Mesenchymal stem cell (in vitro differentiated cells and primary cell): ENCODE results near the gene ZFP2.

Experiments used
- DNase-seq: peaks from one replicate; pipeline ENCODE4 v3.0.0-alpha.2; 2013
- H2AFZ ChIP-seq: one replicate; pipeline ENCODE4 v1.6.1; 2013; ENCODE audit warnings: low read depth, mild to moderate bottlenecking, control low read depth, inconsistent platforms, low read length, moderate library complexity
- H2AK5ac ChIP-seq: 2 replicates; pipeline ENCODE4 v1.6.1; 2013; ENCODE audit warnings: low read length, moderate library complexity, mild to moderate bottlenecking, inconsistent platforms; ENCODE audit not compliant: severe bottlenecking
- H2BK120ac ChIP-seq: one replicate; pipeline ENCODE4 v1.6.1; 2013; ENCODE audit warnings: low read depth, mild to moderate bottlenecking, inconsistent platforms, low read length, moderate library complexity
- H2BK12ac ChIP-seq, 2 experiments: one replicate each; pipeline ENCODE4 v1.6.1; 2013; ENCODE audit warnings: inconsistent platforms in 2 of 2, low read length in 2 of 2, mild to moderate bottlenecking in 2 of 2, moderate library complexity in 2 of 2, control low read depth in 1 of 2
- H2BK15ac ChIP-seq: one replicate; pipeline ENCODE4 v1.6.1; 2013; ENCODE audit warnings: mild to moderate bottlenecking, low read depth, inconsistent platforms; ENCODE audit not compliant: poor library complexity, severe bottlenecking
- H2BK5ac ChIP-seq: 2 replicates; pipeline ENCODE4 v1.6.1; 2013; ENCODE audit warnings: low read depth, mild to moderate bottlenecking, low read length, control low read depth, inconsistent platforms; ENCODE audit not compliant: poor library complexity, severe bottlenecking
- H3K14ac ChIP-seq, 2 experiments: one replicate each; pipeline ENCODE4 v1.6.1; 2013; ENCODE audit warnings: inconsistent platforms in 2 of 2, low read length in 2 of 2, control low read depth in 1 of 2, mild to moderate bottlenecking in 1 of 2, moderate library complexity in 1 of 2
- H3K18ac ChIP-seq, 2 experiments: one replicate each; pipeline ENCODE4 v1.6.1; 2013; ENCODE audit warnings: inconsistent platforms in 2 of 2, low read length in 2 of 2, control low read depth in 1 of 2, low read depth in 1 of 2, mild to moderate bottlenecking in 1 of 2
- H3K23ac ChIP-seq, 2 experiments: one replicate each; pipeline ENCODE4 v1.6.1; 2013; ENCODE audit warnings: inconsistent platforms in 2 of 2, low read length in 2 of 2, mild to moderate bottlenecking in 2 of 2, moderate library complexity in 2 of 2, control low read depth in 1 of 2
- H3K27ac ChIP-seq: 2 replicates; pipeline ENCODE4 v1.5.1; 2013; ENCODE audit warnings: mild to moderate bottlenecking, moderate library complexity, low read length, control low read depth, inconsistent platforms; ENCODE audit not compliant: poor library complexity, severe bottlenecking
- H3K27me3 ChIP-seq, 2 experiments: 2 replicates each; pipeline versions ENCODE4 v1.6.1 to v1.7.0; 2013; ENCODE audit warnings: low read length in 2 of 2, mild to moderate bottlenecking in 2 of 2, moderate library complexity in 2 of 2, control low read depth in 1 of 2, inconsistent platforms in 1 of 2; ENCODE audit not compliant: control insufficient read depth in 1 of 2, insufficient read depth in 1 of 2
- H3K36me3 ChIP-seq, 2 experiments: 2 replicates each; pipeline versions ENCODE4 v1.6.1 to v1.7.0; 2013; ENCODE audit warnings: low read length in 2 of 2, control low read depth in 1 of 2, inconsistent platforms in 1 of 2, low read depth in 1 of 2, mild to moderate bottlenecking in 1 of 2; ENCODE audit not compliant: insufficient read depth in 2 of 2, control insufficient read depth in 1 of 2
- H3K4ac ChIP-seq, 2 experiments: one replicate each; pipeline ENCODE4 v1.6.1; 2013; ENCODE audit warnings: inconsistent platforms in 2 of 2, low read length in 2 of 2, mild to moderate bottlenecking in 2 of 2, moderate library complexity in 2 of 2, control low read depth in 1 of 2, low read depth in 1 of 2
- H3K4me1 ChIP-seq: 2 replicates; pipeline ENCODE4 v1.6.1; 2013; ENCODE audit warnings: low read depth, low read length, control low read depth; ENCODE audit not compliant: control insufficient read depth, insufficient read depth
- H3K4me2 ChIP-seq: 2 replicates; pipeline ENCODE4 v1.6.1; 2013; ENCODE audit warnings: low read length, mild to moderate bottlenecking, inconsistent platforms; ENCODE audit not compliant: poor library complexity, severe bottlenecking
- H3K4me3 ChIP-seq, 2 experiments: 2 replicates each; pipeline versions ENCODE4 v1.5.1 to v1.7.0; 2013; ENCODE audit warnings: low read length in 2 of 2, mild to moderate bottlenecking in 2 of 2, control low read depth in 1 of 2, low read depth in 1 of 2; ENCODE audit not compliant: insufficient read depth in 1 of 2
- H3K79me1 ChIP-seq: replicated peaks from 2 replicates; pipeline ENCODE4 v1.6.1; 2013; ENCODE audit warnings: mild to moderate bottlenecking, control low read depth, low read length, inconsistent platforms; ENCODE audit not compliant: poor library complexity, severe bottlenecking
- H3K9ac ChIP-seq: 2 replicates; pipeline ENCODE4 v1.7.0; 2013; ENCODE audit warnings: mild to moderate bottlenecking, low read length, moderate library complexity
- H3K9me3 ChIP-seq: 2 replicates; pipeline ENCODE4 v1.7.0; 2013; ENCODE audit warnings: mild to moderate bottlenecking, low read length; ENCODE audit not compliant: control insufficient read depth
- H4K8ac ChIP-seq: one replicate; pipeline ENCODE4 v1.6.1; 2013; ENCODE audit warnings: inconsistent platforms, mild to moderate bottlenecking, low read length, moderate library complexity
- H4K91ac ChIP-seq: one replicate; pipeline ENCODE4 v1.6.1; 2013; ENCODE audit warnings: mild to moderate bottlenecking, low read length, inconsistent platforms
- WGBS: methylation state at CpG from one replicate; pipeline ENCODE4 v1.1.7; 2013; ENCODE audit warnings: mixed read lengths; 5-methylcytosine and 5-hydroxymethylcytosine counted together

Gene ZFP2

GRCh38 chr5:178940569-178941360 is 45.1 kb downstream of the ZFP2 start, which contains the start of gene ZNF454:
Gene ZNF454 (plus strand): TSS chr5:178941198. CDS start chr5:178942792, 1,594 bp downstream.
- Histone ChIP-seq H2BK15ac (no peak within 1 kb of the TSS), H4K91ac (no peak within 1 kb of the TSS), H4K8ac (no peak within 1 kb of the TSS), H3K4me1 (no peaks in the 10 kb centered on the region), H3K18ac (no peak within 1 kb of the TSS), H3K9ac (peak within 1 kb of the TSS; percentile 83), H3K27me3 (no peaks in the 10 kb centered on the region), H3K14ac (no peak within 1 kb of the TSS), H3K4me3 (peak within 1 kb of the TSS in 1 of 2 experiments; percentile 77), H2AFZ (no peak within 1 kb of the TSS), H2AK5ac (no peak within 1 kb of the TSS), H3K36me3 (peaks cover 0 to 6% of the 10 kb centered on the region in 2 experiments), H3K9me3 (peaks cover 83% of the 10 kb centered on the region), H3K23ac (no peak within 1 kb of the TSS), H3K27ac (no peak within 1 kb of the TSS), H2BK12ac (no peak within 1 kb of the TSS), H2BK120ac (no peak within 1 kb of the TSS), H3K4ac (no peak within 1 kb of the TSS), H3K4me2 (no peak within 1 kb of the TSS), H3K79me1 (no peaks in the 10 kb centered on the region), H2BK5ac (no peak within 1 kb of the TSS)
- WGBS, result 78% methylated on average over 69 of the region's 69 CpGs
- no peak for DNase-seq

GRCh38 chr5:178941361-178941760 is 45.6 kb downstream of the ZFP2 start:
- Histone ChIP-seq H3K9me3 (peaks cover 83% of the 10 kb centered on the region), H2AK5ac (no peak overlapping the region), H3K18ac (no peak overlapping the region), H3K79me1 (no peaks in the 10 kb centered on the region), H3K36me3 (peaks cover 0 to 6% of the 10 kb centered on the region in 2 experiments), H3K9ac (peak overlapping the region; percentile 83), H2BK120ac (no peak overlapping the region), H3K4me3 (peak overlapping the region in 1 of 2 experiments; percentile 77), H3K27me3 (no peaks in the 10 kb centered on the region), H2AFZ (no peak overlapping the region), H2BK5ac (no peak overlapping the region), H2BK15ac (no peak overlapping the region), H3K23ac (no peak overlapping the region), H4K8ac (no peak overlapping the region), H3K27ac (no peak overlapping the region), H2BK12ac (no peak overlapping the region), H3K4me2 (no peak overlapping the region), H3K4ac (no peak overlapping the region), H4K91ac (no peak overlapping the region), H3K4me1 (no peaks in the 10 kb centered on the region), H3K14ac (no peak overlapping the region)
- 94% methylated on average over 23 of the region's 23 CpGs for WGBS
- DNase-seq, result no peak

GRCh38 chr5:178965465-178966055 is 69.8 kb downstream of the ZFP2 start:
- H3K23ac ChIP-seq, result no peak overlapping the region
- no peaks in the 10 kb centered on the region for H3K27me3 ChIP-seq
- H4K8ac ChIP-seq, result no peak overlapping the region
- H2BK5ac ChIP-seq, result no peak overlapping the region
- H3K27ac ChIP-seq, result no peak overlapping the region
- H3K4me1 ChIP-seq, result no peaks in the 10 kb centered on the region
- H3K79me1 ChIP-seq, result no peaks in the 10 kb centered on the region
- H3K4me3 ChIP-seq, result no peak overlapping the region
- H3K9ac ChIP-seq, result no peak overlapping the region
- H2BK15ac ChIP-seq, result no peak overlapping the region
- DNase-seq, result no peak
- H2BK12ac ChIP-seq, result no peak overlapping the region
- 90% methylated on average over 4 of the region's 5 CpGs for WGBS
- no peak overlapping the region for H3K18ac ChIP-seq
- H2AFZ ChIP-seq, result no peak overlapping the region
- H3K4ac ChIP-seq, result no peak overlapping the region
- H3K9me3 ChIP-seq, result peaks cover 88% of the 10 kb centered on the region
- peaks cover 0 to 10% of the 10 kb centered on the region in 2 experiments for H3K36me3 ChIP-seq
- no peak overlapping the region for H3K4me2 ChIP-seq
- no peak overlapping the region for H2BK120ac ChIP-seq
- no peak overlapping the region for H2AK5ac ChIP-seq
- H4K91ac ChIP-seq, result no peak overlapping the region
- H3K14ac ChIP-seq, result no peak overlapping the region

GRCh38 chr5:178981381-178981780 is 85.7 kb downstream of the ZFP2 start:
- H4K8ac ChIP-seq, result no peak overlapping the region
- WGBS, result 78% methylated on average over 15 of the region's 15 CpGs
- no peak overlapping the region for H2BK12ac ChIP-seq
- H2BK120ac ChIP-seq, result no peak overlapping the region
- no peaks in the 10 kb centered on the region for H3K4me1 ChIP-seq
- no peak for DNase-seq
- H2BK5ac ChIP-seq, result no peak overlapping the region
- H2AFZ ChIP-seq, result no peak overlapping the region
- no peaks in the 10 kb centered on the region for H3K36me3 ChIP-seq
- H3K27ac ChIP-seq, result no peak overlapping the region
- no peaks in the 10 kb centered on the region for H3K79me1 ChIP-seq
- no peaks in the 10 kb centered on the region for H3K27me3 ChIP-seq
- H3K9me3 ChIP-seq, result peaks cover 51% of the 10 kb centered on the region
- no peak overlapping the region for H3K4me3 ChIP-seq
- no peak overlapping the region for H2AK5ac ChIP-seq
- H4K91ac ChIP-seq, result no peak overlapping the region
- no peak overlapping the region for H2BK15ac ChIP-seq
- no peak overlapping the region for H3K18ac ChIP-seq
- H3K4me2 ChIP-seq, result no peak overlapping the region
- no peak overlapping the region for H3K23ac ChIP-seq
- no peak overlapping the region for H3K4ac ChIP-seq
- no peak overlapping the region for H3K9ac ChIP-seq
- H3K14ac ChIP-seq, result no peak overlapping the region
